Measurements from ENCODE around the gene KCTD1.

The KCTD1 gene

GRCh38 chr18:26419746-26420145 is 128.6 kb downstream of the KCTD1 start:
- no peak for DNase-seq

- DNase-seq = no peak
Measured at GRCh38 chr18:26418225-26418624, 130.1 kb downstream of the KCTD1 start.

- no peak for DNase-seq
Measured at GRCh38 chr18:26417190-26417589, 131.2 kb downstream of the KCTD1 start.

GRCh38 chr18:26416652-26417150 is 131.7 kb downstream of the KCTD1 start:
- no peak for DNase-seq

- DNase-seq = no peak
Measured at GRCh38 chr18:26415631-26416030, 132.7 kb downstream of the KCTD1 start.

- no peak for DNase-seq
Measured at GRCh38 chr18:26414901-26415440, 133.4 kb downstream of the KCTD1 start.

GRCh38 chr18:26409091-26409490 is 139.3 kb downstream of the KCTD1 start:
- no peak for DNase-seq

- DNase-seq = no peak
Measured at GRCh38 chr18:26407736-26408601, 140.4 kb downstream of the KCTD1 start.

- DNase-seq = no peak
Measured at GRCh38 chr18:26406854-26407517, 141.4 kb downstream of the KCTD1 start.

GRCh38 chr18:26406324-26406723 is 142.0 kb downstream of the KCTD1 start:
- no peak for DNase-seq

- no peak for DNase-seq
Measured at GRCh38 chr18:26405190-26405801, 143.1 kb downstream of the KCTD1 start.

Data from DMS 273 treated with DMSO at 0.1 percent for 48 hours (cell line).